ENCODE measurements around the gene CRIM1. TPM values are rescaled to one million over a fixed set of nuclear protein-coding genes. Genes with fewer than 3 reads are reported as not detected.

CRIM1 gene
- total and polyA plus RNA-seq, 2 experiments from 2014 or later, result 10.5 to 36.4 TPM

DNA sequence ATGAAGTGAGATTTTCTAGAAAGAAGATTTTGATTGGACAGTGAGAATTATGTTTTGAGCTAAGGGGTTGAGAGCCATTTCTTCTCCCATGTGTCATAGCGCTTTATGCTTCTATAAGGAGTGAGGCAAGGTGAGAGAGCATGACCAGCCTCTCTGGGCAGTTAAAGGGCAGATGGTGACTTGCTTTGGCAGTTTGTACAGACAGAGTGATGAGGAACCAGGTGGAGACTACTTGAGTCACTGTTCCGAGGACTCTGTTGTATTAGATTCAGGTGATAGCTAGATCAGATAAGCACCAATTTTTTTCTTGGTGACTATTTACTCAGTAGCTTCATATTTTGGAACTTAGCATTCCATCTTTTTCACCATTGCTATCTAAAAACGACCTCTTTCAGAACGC is 4.5 kb downstream of the CRIM1 start (continued):
- TF ChIP-seq, protein P1, sequence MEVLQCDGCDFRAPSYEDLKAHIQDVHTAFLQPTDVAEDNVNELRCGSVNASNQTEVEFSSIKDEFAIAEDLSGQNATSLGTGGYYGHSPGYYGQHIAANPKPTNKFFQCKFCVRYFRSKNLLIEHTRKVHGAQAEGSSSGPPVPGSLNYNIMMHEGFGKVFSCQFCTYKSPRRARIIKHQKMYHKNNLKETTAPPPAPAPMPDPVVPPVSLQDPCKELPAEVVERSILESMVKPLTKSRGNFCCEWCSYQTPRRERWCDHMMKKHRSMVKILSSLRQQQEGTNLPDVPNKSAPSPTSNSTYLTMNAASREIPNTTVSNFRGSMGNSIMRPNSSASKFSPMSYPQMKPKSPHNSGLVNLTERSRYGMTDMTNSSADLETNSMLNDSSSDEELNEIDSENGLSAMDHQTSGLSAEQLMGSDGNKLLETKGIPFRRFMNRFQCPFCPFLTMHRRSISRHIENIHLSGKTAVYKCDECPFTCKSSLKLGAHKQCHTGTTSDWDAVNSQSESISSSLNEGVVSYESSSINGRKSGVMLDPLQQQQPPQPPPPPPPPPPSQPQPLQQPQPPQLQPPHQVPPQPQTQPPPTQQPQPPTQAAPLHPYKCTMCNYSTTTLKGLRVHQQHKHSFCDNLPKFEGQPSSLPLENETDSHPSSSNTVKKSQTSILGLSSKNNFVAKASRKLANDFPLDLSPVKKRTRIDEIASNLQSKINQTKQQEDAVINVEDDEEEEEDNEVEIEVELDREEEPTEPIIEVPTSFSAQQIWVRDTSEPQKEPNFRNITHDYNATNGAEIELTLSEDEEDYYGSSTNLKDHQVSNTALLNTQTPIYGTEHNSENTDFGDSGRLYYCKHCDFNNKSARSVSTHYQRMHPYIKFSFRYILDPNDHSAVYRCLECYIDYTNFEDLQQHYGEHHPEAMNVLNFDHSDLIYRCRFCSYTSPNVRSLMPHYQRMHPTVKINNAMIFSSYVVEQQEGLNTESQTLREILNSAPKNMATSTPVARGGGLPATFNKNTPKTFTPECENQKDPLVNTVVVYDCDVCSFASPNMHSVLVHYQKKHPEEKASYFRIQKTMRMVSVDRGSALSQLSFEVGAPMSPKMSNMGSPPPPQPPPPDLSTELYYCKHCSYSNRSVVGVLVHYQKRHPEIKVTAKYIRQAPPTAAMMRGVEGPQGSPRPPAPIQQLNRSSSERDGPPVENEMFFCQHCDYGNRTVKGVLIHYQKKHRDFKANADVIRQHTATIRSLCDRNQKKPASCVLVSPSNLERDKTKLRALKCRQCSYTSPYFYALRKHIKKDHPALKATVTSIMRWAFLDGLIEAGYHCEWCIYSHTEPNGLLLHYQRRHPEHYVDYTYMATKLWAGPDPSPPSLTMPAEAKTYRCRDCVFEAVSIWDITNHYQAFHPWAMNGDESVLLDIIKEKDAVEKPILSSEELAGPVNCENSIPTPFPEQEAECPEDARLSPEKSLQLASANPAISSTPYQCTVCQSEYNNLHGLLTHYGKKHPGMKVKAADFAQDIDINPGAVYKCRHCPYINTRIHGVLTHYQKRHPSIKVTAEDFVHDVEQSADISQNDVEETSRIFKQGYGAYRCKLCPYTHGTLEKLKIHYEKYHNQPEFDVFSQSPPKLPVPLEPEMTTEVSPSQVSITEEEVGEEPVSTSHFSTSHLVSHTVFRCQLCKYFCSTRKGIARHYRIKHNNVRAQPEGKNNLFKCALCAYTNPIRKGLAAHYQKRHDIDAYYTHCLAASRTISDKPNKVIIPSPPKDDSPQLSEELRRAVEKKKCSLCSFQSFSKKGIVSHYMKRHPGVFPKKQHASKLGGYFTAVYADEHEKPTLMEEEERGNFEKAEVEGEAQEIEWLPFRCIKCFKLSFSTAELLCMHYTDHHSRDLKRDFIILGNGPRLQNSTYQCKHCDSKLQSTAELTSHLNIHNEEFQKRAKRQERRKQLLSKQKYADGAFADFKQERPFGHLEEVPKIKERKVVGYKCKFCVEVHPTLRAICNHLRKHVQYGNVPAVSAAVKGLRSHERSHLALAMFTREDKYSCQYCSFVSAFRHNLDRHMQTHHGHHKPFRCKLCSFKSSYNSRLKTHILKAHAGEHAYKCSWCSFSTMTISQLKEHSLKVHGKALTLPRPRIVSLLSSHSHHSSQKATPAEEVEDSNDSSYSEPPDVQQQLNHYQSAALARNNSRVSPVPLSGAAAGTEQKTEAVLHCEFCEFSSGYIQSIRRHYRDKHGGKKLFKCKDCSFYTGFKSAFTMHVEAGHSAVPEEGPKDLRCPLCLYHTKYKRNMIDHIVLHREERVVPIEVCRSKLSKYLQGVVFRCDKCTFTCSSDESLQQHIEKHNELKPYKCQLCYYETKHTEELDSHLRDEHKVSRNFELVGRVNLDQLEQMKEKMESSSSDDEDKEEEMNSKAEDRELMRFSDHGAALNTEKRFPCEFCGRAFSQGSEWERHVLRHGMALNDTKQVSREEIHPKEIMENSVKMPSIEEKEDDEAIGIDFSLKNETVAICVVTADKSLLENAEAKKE (CRISPR knock-in tag; IDR thresholded peaks at IDR 0.05), result no peak

DNA sequence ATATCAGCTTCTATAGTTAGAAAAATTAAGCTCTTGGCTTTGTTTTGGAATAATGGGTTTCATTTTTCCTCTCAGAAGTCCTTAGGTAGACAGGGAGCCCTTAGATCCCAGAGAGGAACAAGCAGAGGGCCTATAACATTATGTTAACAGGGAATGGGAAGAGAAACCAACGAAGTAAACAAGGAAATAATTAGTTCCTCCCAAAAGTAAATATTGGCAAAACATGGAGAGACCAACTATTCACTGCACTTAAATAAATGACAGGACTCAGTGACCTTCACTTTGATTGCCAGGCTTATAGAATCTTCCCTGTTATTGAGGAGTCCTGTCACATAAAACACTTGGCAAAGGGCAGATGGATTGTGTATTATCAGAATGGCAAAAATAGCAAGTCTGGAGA is 5.3 kb downstream of the CRIM1 start:
- Histone ChIP-seq H3K4me2 (0 out of 2 replicates have a peak overlapping the region, but pooled peaks have one; percentile 96), H3K79me2 (replicated peaks; ENCODE audit: insufficient read depth) (peaks cover 98% of the 10 kb centered on the region), H3K36me3 (ENCODE audit: insufficient read depth) (no peaks in the 10 kb centered on the region), H3K27me3 (ENCODE audit: insufficient read depth) (0 out of 2 replicates have a peak, but pooled peaks cover 3% of the 10 kb centered on the region), H3K4me1 (ENCODE audit: insufficient read depth) (peaks cover 73% of the 10 kb centered on the region), H4K20me1 (replicated peaks; ENCODE audit: insufficient read depth) (peaks cover 29% of the 10 kb centered on the region; the same call in 1 of the 2 replicates), H3K27ac (ENCODE audit: low read depth) (peak overlapping the region; percentile 15; the same call in 1 of the 2 replicates), H3K9me2 (ENCODE audit: insufficient read depth) (no peaks in the 10 kb centered on the region), H3K4me3 (no peak overlapping the region), H2AFZ (no peak overlapping the region), H3F3A (replicated peaks; ENCODE audit: low read depth) (no peaks in the 10 kb centered on the region)
- Mint-ChIP-seq H3K27me3 (ENCODE audit: insufficient read depth, low read depth, poor library complexity) (peaks cover 11% of the 10 kb centered on the region), H3K4me1 (peaks cover 73% of the 10 kb centered on the region), H3K4me3 (no peak overlapping the region), H3K9me3 (no peaks in the 10 kb centered on the region), H3K36me3 (ENCODE audit: low read depth) (no peaks in the 10 kb centered on the region; the same call in 2 of the 3 replicates), H3K27ac (no peak overlapping the region)
- no peak for DNase-seq (ENCODE audit: low spot score)
- ATAC-seq, result no peak
- no peak for TF ChIP-seq ZNF114 (CRISPR knock-in tag; IDR thresholded peaks at IDR 0.05)
- TF ChIP-seq, protein P2, sequence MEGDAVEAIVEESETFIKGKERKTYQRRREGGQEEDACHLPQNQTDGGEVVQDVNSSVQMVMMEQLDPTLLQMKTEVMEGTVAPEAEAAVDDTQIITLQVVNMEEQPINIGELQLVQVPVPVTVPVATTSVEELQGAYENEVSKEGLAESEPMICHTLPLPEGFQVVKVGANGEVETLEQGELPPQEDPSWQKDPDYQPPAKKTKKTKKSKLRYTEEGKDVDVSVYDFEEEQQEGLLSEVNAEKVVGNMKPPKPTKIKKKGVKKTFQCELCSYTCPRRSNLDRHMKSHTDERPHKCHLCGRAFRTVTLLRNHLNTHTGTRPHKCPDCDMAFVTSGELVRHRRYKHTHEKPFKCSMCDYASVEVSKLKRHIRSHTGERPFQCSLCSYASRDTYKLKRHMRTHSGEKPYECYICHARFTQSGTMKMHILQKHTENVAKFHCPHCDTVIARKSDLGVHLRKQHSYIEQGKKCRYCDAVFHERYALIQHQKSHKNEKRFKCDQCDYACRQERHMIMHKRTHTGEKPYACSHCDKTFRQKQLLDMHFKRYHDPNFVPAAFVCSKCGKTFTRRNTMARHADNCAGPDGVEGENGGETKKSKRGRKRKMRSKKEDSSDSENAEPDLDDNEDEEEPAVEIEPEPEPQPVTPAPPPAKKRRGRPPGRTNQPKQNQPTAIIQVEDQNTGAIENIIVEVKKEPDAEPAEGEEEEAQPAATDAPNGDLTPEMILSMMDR (conservative IDR thresholded peaks at IDR 0.05; ENCODE audit: low read depth in 2 of 2), result no peak
- no peak for TF ChIP-seq CREB1 (CRISPR knock-in tag; IDR thresholded peaks at IDR 0.05; ENCODE audit: low read depth)
- TF ChIP-seq, protein P1 (CRISPR knock-in tag; IDR thresholded peaks at IDR 0.05), result no peak
- TF ChIP-seq, protein P3, sequence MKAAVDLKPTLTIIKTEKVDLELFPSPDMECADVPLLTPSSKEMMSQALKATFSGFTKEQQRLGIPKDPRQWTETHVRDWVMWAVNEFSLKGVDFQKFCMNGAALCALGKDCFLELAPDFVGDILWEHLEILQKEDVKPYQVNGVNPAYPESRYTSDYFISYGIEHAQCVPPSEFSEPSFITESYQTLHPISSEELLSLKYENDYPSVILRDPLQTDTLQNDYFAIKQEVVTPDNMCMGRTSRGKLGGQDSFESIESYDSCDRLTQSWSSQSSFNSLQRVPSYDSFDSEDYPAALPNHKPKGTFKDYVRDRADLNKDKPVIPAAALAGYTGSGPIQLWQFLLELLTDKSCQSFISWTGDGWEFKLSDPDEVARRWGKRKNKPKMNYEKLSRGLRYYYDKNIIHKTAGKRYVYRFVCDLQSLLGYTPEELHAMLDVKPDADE (IDR thresholded peaks at IDR 0.05), result no peak
- no peak for TF ChIP-seq NANOG (IDR thresholded peaks at IDR 0.05; ENCODE audit: borderline replicate concordance)
